Endometrial microvascular endothelial cells (primary cell): ENCODE data around the gene RIIAD1. TPM values are rescaled to one million over a fixed set of nuclear protein-coding genes. Genes with fewer than 3 reads are reported as not detected.

Experiments used
- in situ Hi-C: cut with HindIII; loops from 2 replicates; pipeline ENCODE4 v1.10.0; 2017; ENCODE audit warnings: low sequenced_read_pairs, low pct_unique_long_range_greater_than_20kb; ENCODE audit errors: inconsistent ontology term
- total RNA-seq: library from RNA; depleted of rRNA; stranded (reverse); fragments of >200 nt; gene quantifications from one replicate; pipeline ENCODE4 v1.2.3, GENCODE V29; 2015; ENCODE audit errors: inconsistent ontology term

Gene RIIAD1
- total RNA-seq, 1 donor from 2014 or later: not detected

DNA sequence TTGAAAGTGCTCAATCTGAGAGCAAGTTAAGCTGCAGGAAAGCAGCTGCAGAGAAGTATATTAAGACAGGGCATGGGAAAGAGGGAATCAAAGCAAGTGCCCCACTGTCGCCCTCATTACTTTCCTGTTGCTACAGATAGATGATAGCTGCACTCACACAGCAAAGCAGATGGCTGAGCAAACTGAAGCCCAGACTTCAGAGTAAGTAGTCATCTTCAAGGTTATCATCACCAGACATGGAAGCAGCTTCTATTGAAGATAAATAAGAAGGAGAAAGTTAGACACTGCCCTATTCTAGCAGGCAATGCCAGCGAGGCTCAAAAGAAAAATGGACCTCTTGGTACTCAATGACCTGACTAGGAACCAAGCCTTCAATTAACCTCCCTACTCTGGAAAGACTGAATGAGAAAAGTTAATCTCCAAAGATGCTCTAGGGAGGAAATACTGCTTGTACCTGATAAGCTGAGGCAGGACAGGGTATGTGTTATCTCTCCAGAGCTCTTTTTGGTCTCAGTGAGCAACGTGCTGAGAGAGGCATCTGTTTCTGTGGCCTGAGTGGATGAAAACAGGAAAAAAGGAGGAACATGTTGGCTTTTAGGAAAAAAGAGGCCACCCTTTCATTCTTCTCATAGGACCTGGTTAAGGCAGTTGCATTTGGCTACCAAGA, 53.1 kb downstream of the RIIAD1 start:
- in situ Hi-C loops: no loop called here

DNA sequence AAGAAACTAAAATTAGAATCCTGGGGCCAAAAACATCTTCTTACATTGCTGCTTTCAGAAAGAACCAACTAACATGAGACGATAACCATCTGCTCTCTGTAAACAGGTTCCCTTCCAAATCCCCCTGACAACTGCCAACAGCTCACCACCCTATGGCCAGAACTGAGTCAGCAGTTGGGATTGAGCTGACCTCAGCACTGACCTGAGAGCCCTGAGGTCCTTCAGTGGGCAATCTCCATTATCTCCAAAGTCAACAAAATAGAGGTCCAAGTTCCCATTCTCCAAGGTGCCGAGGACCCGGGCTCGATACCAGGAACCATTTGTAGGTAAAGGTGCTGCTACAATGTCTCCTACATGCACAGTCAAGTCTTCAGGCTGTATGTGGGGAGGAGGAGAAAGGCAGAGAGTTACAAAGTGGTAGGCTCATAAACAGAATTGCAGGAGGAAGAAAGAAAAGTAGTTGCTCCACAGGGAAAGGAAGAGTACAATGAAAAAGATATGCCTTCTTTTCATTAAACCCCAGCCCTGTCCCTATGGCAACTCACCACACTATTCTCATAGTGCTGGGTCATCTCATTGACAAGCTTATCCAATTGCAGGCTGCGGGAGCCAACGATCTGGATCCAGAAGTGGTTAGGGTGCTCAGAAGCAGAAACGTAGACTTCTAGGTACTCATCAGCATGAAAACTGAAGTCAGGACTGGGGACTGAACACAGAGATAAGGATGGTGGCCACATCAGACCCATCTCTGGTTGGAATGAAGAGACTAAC, 54.8 kb downstream of the RIIAD1 start:
- in situ Hi-C loops: no loop called here

DNA sequence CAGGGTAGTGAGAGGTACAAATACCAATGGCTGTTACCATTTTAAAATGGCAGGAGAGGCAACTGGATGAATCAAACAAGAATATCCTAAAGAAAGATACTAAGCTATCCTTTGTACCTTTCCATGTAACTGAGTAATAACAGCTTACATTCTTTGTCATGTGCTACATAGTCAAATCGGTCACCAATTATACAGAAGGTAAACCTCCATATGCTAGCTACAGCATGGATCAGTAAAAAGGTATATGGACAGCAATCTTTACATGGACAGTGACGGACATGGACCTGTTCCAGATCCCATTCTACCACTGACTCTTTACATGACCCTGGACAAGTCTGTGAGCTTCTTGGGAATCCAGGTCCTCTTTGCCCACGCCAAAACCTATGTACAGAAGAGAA, 55.3 kb downstream of the RIIAD1 start:
- in situ Hi-C loops: no loop called here

DNA sequence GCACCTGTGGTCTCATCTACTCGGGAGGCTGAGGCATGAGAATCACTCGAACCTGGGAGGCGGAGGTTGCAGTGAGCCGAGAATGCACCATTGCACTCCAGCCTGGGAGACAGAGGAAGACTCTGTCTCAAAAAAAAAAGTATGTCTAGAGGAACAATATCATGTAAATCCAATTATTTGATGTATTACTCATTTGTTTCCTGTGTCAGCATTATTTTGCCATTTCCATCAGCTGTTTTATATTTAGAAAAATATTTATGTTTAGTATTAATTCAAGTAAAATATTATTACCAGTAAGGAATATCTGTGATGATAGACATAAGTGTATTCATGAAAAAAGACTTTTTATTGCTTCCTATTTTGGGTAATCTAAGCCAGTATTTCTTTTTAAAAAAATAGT, 56.0 kb downstream of the RIIAD1 start:
- in situ Hi-C loops: no loop called here

Other genes with a start within 250 kb of the RIIAD1 start
- gene CGN, start 210.1 kb upstream of the RIIAD1 start, total RNA-seq: 0.09 TPM
- 4.3 TPM for gene TUFT1, start 181.2 kb upstream of the RIIAD1 start, total RNA-seq
- gene SNX27, start 109.5 kb upstream of the RIIAD1 start, total RNA-seq: 15.9 TPM
- not detected for gene CELF3, start 4.7 kb upstream of the RIIAD1 start, total RNA-seq
- gene MRPL9, start 42.0 kb downstream of the RIIAD1 start, total RNA-seq: 121 TPM
- gene TDRKH, start 69.0 kb downstream of the RIIAD1 start, total RNA-seq: 7.6 TPM
- gene LINGO4, start 83.9 kb downstream of the RIIAD1 start, total RNA-seq: not detected
- not detected for gene RORC, start 110.3 kb downstream of the RIIAD1 start, total RNA-seq
- not detected for gene C2CD4D, start 118.3 kb downstream of the RIIAD1 start, total RNA-seq
- not detected for gene THEM5, start 132.2 kb downstream of the RIIAD1 start, total RNA-seq
- gene THEM4, start 188.0 kb downstream of the RIIAD1 start, total RNA-seq: 18.0 TPM